ENCODE results near the gene TCAIM.

- TF ChIP-seq RAD21 (IDR thresholded peaks at IDR 0.05; ENCODE audit: insufficient read depth, low read depth, low read length) = no peak
- no peak for TF ChIP-seq SUZ12 (IDR thresholded peaks at IDR 0.05; ENCODE audit: unreplicated experiment)
- no peak for TF ChIP-seq EZH2 (IDR thresholded peaks at IDR 0.05; ENCODE audit: borderline replicate concordance, control insufficient read depth, low read depth, low read length)
- TF ChIP-seq, protein P1, sequence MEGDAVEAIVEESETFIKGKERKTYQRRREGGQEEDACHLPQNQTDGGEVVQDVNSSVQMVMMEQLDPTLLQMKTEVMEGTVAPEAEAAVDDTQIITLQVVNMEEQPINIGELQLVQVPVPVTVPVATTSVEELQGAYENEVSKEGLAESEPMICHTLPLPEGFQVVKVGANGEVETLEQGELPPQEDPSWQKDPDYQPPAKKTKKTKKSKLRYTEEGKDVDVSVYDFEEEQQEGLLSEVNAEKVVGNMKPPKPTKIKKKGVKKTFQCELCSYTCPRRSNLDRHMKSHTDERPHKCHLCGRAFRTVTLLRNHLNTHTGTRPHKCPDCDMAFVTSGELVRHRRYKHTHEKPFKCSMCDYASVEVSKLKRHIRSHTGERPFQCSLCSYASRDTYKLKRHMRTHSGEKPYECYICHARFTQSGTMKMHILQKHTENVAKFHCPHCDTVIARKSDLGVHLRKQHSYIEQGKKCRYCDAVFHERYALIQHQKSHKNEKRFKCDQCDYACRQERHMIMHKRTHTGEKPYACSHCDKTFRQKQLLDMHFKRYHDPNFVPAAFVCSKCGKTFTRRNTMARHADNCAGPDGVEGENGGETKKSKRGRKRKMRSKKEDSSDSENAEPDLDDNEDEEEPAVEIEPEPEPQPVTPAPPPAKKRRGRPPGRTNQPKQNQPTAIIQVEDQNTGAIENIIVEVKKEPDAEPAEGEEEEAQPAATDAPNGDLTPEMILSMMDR (IDR thresholded peaks at IDR 0.05 in 2 of 3, conservative IDR thresholded peaks at IDR 0.05 in 1 of 3; ENCODE audit: control insufficient read depth in 2 of 3, extremely low read depth in 1 of 3, insufficient read depth in 1 of 3, low read depth in 3 of 3, low read length in 3 of 3) = no peak; a peak in 1 of 6 replicates
- no peak for TF ChIP-seq POLR2AphosphoS5 (IDR thresholded peaks at IDR 0.05; ENCODE audit: low read length)
- no peak for TF ChIP-seq ATF7 (IDR thresholded peaks at IDR 0.05; ENCODE audit: low read depth)
- no peak for TF ChIP-seq HDAC6 (IDR thresholded peaks at IDR 0.05; ENCODE audit: unreplicated experiment)
- TF ChIP-seq TCF3 (IDR thresholded peaks at IDR 0.05; ENCODE audit: borderline replicate concordance, insufficient read depth, low read depth, low read length) = no peak
- TF ChIP-seq ZNF24 (IDR thresholded peaks at IDR 0.05) = no peak
- TF ChIP-seq POLR2A (IDR thresholded peaks at IDR 0.05; ENCODE audit: low read depth, low read length) = no peak
- TF ChIP-seq FOXM1 (IDR thresholded peaks at IDR 0.05; ENCODE audit: low read depth, low read length) = no peak
Measured at GRCh38 chr3:44337248-44337785, 1.2 kb upstream of the TCAIM start.

Measured in GM12878 (cell line).